Transverse colon (tissue), 4 donors: ENCODE data around the gene BMERB1.
"Not testable (repeated sequence)": the region's sequence is repeated elsewhere in the genome, so short reads cannot be mapped to it uniquely, and the experiment has no call there.

ENCODE experiments used
- CTCF ChIP-seq, 5 experiments: fragments of 200-600 bp in 3 of 5; fragments of 450-650 bp in 2 of 5; sonication (generic) in 3 of 5; IDR thresholded peaks; 1 replicate in 2 of 5; 2 replicates in 3 of 5; pipeline ENCODE4 v1.5.1; 2016 to 2017; ENCODE audit warnings: antibody characterized with exemption in 5 of 5, inconsistent platforms in 3 of 5, mild to moderate bottlenecking in 2 of 5, moderate library complexity in 1 of 5
- EP300 ChIP-seq: sonication (generic); formaldehyde crosslinking; IDR thresholded peaks from one replicate; pipeline ENCODE4 v1.6.1; 2017; ENCODE audit warnings: antibody characterized with exemption, low read depth
- POLR2A ChIP-seq: fragments of 450-650 bp; IDR thresholded peaks from one replicate; pipeline ENCODE4 v1.6.1; 2016; ENCODE audit warnings: antibody characterized with exemption, mild to moderate bottlenecking, moderate library complexity
- POLR2AphosphoS5 ChIP-seq, 3 donors: sonication (generic); formaldehyde crosslinking; IDR thresholded peaks; one replicate each; pipeline ENCODE4 v1.6.1; 2016; ENCODE audit warnings: antibody characterized with exemption in 3 of 3

GRCh38 chr16:15547072-15547767 lies 112.8 kb downstream of the BMERB1 start:
- TF ChIP-seq POLR2AphosphoS5 (IDR thresholded peaks at IDR 0.05); EP300; CTCF (IDR thresholded peaks at IDR 0.05); POLR2A: not testable (repeated sequence)
